ENCODE results near the gene KIF18B.
"Not testable (repeated sequence)": the region's sequence is repeated elsewhere in the genome, so short reads cannot be mapped to it uniquely, and the experiment has no call there.

The KIF18B gene

GRCh38 chr17:44955674-44956425, 8.3 kb upstream of the KIF18B start:
- DNase-seq (ENCODE audit: low spot score), result no peak
- TF ChIP-seq CTCF (IDR thresholded peaks at IDR 0.05; ENCODE audit: borderline replicate concordance, control extremely low read depth, extremely low read depth, insufficient read depth, missing control alignments), result no peak
- in situ Hi-C loops (cut with MboI; ENCODE audit: low sequenced_read_pairs, unreplicated experiment), result no loop called here

- TF ChIP-seq CTCF (IDR thresholded peaks at IDR 0.05; ENCODE audit: borderline replicate concordance, control extremely low read depth, extremely low read depth, insufficient read depth, missing control alignments), result no peak
- no peak for DNase-seq (ENCODE audit: low spot score)
- in situ Hi-C loops (cut with MboI; ENCODE audit: low sequenced_read_pairs, unreplicated experiment), result no loop called here
These were observed 5.4 kb upstream of the KIF18B start for GRCh38 chr17:44952946-44953475.

- TF ChIP-seq CTCF (IDR thresholded peaks at IDR 0.05; ENCODE audit: borderline replicate concordance, control extremely low read depth, extremely low read depth, insufficient read depth, missing control alignments), result no peak
These were observed 782 bp upstream of the KIF18B start for GRCh38 chr17:44948315-44948795.

GRCh38 chr17:44945652-44946051, 1.9 kb downstream of the KIF18B start:
- DNase-seq (ENCODE audit: low spot score); in situ Hi-C loops (cut with MboI; ENCODE audit: low sequenced_read_pairs, unreplicated experiment): not testable (repeated sequence)

More at GRCh38 chr17:44948315-44948795, 782 bp upstream of the KIF18B start:
- in situ Hi-C loops (cut with MboI; ENCODE audit: low sequenced_read_pairs, unreplicated experiment), result no loop called here
- DNase-seq (ENCODE audit: low spot score), result no peak

- no peak for DNase-seq (ENCODE audit: low spot score)
- no peak for TF ChIP-seq CTCF (IDR thresholded peaks at IDR 0.05; ENCODE audit: borderline replicate concordance, control extremely low read depth, extremely low read depth, insufficient read depth, missing control alignments)
- in situ Hi-C loops (cut with MboI; ENCODE audit: low sequenced_read_pairs, unreplicated experiment), result no loop called here
These were observed 5.1 kb downstream of the KIF18B start for GRCh38 chr17:44942456-44942855.

- in situ Hi-C loops (cut with MboI; ENCODE audit: low sequenced_read_pairs, unreplicated experiment), result no loop called here
- DNase-seq (ENCODE audit: low spot score), result no peak
- TF ChIP-seq CTCF (IDR thresholded peaks at IDR 0.05; ENCODE audit: borderline replicate concordance, control extremely low read depth, extremely low read depth, insufficient read depth, missing control alignments), result no peak
These were observed 5.8 kb downstream of the KIF18B start for GRCh38 chr17:44941712-44942331.

GRCh38 chr17:44940768-44941167, 6.8 kb downstream of the KIF18B start:
- in situ Hi-C loops (cut with MboI; ENCODE audit: low sequenced_read_pairs, unreplicated experiment), result no loop called here
- no peak for DNase-seq (ENCODE audit: low spot score)
- TF ChIP-seq CTCF (IDR thresholded peaks at IDR 0.05; ENCODE audit: borderline replicate concordance, control extremely low read depth, extremely low read depth, insufficient read depth, missing control alignments), result no peak
